SHP77 (cell line): ENCODE results near the gene AKAP13.

Experiments used
- DNase-seq, 2 experiments: peaks; one replicate each; lab custom pipeline; 2025; lab: John Stamatoyannopoulos, UW

AKAP13 gene

DNA sequence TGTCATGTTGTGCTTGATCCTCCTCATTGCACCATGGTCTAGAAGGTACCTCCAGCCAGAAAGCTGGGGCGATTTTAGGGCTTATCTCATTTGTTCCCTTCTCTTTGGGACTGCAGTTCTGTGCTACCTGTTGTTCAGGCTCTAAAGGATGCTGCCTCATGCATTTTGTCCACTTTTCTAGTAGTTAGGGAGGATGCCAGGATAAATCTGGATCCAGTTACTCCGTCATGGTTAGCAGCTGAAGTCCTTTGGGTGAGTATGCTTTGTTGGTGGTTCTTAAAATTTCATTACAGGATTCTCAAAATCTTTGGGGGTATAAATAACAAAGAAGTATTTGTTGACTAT, 8.9 kb downstream of the AKAP13 start:
- DNase-seq, result no peak

DNA sequence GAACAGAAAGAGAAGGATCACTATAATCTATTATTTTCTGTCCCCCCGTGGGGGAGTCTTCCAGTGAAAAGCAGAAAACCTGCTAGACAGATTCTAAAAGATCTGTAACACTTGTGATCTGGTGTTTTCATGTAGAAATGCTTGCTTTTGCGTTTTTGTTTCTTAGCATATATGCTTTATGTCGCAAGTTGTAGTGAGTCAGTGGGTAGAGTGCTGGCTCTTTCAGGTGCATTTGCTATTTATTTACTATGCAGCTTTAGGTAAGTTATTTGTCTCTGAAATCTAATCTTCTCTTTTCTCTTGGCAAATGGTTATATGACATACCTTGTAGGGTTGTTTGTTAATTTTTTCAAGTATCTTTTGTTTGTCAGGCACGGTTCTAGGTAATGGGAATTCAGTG, 9.4 kb downstream of the AKAP13 start:
- no peak for DNase-seq

DNA sequence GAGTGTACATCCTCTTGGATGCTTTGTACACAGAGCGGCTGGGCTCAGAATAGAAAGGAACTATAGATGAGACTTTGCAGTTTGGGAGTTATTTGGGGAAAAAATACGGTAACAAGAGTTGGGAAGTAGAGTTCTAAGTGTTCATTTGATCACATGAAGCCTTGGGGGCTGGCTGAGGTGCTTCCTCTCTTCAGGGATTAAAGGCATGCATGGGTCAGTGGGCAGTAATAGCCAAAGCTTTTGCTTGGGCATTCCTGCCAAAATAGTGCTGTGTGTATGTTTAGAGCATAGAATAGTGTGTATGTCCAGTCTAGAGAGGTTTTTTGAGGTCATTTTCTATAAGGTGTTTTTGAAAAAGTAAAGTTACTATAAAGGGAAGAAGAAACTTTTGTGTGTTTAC, 12.8 kb downstream of the AKAP13 start:
- no peak for DNase-seq

DNA sequence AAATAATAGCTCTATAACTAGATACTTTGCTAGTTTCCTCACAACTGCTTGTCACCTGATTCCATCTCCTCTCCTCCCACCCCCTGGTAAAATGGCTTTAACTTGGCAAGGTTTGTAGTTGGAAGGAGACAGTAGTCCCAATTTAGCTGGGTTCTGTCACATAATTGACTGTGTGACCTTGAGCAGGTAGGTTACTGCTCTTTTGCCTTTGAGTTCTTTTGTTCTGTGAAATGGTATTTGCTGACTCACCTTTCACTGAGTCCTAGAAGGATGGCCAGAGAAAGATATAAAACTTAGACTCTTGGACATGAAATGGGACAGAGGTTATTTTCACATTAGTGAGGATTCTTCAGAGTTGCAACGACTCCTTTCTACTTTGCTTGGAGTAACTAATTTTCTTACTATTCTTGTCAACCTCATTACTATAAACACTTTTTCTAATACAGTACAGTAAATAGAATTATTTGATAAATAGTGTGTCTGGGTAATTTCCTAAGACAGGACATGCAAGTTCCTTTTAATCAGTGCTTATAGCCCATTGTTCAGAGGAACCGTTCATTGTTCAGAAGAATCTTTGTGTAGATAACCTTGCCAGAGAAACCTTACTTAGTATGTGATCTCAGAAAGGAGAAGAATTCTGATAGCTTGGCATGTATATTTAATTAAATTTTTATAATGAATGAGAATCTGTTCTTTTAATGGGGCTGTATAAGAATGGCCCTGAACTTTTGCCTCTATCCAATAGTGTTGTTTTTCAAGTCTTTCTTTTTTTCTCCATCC, 14.3 kb downstream of the AKAP13 start:
- no peak for DNase-seq

DNA sequence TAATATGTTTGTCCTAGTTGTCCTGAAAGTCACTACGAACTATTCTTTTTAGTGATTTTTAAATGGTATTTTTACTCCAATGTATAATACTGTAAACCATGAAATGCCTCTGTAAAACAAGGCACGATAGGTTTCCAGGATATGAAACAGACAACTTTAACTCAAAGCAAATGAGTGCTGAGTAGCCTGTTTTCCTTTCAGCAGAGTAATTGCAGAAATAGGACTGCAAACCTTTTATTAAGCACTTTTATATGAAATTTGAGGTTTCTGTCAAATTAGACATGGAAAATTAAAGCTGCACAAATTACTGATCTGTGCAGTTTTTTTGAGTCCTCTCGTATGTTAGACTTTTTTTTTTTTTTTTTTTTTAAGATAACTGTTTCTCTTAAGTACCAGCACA, 16.2 kb downstream of the AKAP13 start:
- DNase-seq, result no peak

DNA sequence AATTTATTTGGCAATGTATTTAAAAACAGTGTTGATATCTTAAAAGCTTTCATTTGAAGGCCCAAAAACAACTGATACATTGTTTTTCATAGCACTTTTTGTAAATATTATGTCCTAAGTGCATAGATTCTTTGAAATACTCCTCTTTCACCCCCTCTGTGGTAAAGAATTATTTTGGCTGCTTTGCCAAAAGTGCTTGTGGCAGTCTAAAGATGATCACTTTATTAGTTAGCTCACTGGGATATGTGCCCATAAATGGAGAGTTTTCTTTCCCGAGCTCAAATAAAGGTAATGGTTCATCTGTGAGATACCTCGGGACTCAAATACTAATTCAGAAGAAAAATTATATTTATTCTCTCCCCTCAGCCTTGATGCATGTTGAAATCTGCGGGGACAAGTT, 16.7 kb downstream of the AKAP13 start:
- no peak for DNase-seq

DNA sequence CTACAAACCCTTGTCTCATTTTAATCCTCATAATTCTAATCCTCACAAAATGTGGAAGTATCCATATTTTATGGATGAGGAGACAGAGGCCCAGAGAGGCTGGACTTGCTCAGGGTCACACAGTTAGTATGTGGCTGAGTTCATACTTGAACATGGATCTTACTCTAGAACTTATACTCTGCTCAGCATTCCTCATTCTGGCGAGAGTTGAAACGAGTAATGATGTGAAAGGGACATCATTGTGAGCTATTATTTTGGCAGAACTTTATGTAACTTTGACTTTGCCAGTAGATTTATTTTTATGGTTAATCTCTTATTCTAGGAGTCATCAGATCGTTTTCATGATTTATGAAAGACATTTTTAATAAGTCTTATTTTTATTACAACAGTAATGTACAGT, 17.5 kb downstream of the AKAP13 start:
- no peak for DNase-seq

DNA sequence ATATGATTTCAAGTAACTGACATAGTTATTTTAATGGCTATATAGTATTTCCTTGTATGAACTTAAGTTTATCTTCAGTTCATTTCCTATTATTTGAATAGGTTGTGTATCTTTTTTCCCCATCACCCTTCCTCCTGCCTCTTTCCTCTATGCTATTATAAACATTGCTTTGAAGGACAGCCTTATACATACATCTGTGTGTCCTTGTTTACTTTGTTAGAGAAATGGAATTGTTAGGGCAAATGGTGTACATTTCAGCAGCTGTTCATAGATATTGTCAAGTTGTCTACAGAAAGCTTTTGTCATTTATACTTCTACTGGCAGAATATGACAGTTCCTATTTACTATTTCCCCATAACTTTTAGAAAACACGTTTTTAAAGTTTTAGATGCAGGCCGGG, 18.4 kb downstream of the AKAP13 start:
- no peak for DNase-seq

DNA sequence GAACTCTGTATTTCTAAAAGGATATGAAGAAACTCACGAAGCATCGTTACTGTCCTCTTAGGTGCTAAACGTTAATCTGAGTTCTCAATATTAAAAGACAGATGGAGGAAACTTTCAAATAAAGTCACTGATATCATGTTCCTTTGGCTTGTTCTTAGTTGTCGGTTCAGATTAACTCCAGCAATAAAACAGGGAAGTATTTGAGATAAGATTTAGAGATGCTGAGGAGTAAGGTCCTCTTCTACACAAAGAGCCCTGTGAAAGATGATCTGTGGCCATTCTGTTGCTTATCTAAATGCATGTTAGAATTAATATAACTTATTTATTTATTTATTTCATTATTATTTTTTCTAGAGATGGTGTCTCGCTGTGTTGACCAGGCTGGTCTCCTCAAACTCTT, 19.2 kb downstream of the AKAP13 start:
- DNase-seq, result no peak

DNA sequence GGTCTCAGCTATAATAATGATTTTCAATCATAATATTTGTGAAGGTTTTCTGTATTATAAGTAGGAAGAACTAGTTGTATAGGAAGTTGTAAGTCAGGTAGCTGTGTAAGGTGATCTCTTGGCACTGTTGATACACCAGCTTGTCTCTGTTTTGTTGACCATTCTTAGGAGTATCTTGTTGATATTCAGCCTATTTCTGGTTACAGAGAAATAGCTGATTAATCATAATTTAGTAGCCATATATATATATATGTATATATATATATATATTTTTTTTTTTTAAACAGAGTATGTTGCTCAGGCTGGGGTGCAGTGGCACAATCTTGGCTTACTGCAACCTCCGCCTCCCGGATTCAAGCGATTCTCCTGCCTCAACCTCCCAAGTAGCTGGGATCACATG, 20.2 kb downstream of the AKAP13 start:
- DNase-seq, result no peak

DNA sequence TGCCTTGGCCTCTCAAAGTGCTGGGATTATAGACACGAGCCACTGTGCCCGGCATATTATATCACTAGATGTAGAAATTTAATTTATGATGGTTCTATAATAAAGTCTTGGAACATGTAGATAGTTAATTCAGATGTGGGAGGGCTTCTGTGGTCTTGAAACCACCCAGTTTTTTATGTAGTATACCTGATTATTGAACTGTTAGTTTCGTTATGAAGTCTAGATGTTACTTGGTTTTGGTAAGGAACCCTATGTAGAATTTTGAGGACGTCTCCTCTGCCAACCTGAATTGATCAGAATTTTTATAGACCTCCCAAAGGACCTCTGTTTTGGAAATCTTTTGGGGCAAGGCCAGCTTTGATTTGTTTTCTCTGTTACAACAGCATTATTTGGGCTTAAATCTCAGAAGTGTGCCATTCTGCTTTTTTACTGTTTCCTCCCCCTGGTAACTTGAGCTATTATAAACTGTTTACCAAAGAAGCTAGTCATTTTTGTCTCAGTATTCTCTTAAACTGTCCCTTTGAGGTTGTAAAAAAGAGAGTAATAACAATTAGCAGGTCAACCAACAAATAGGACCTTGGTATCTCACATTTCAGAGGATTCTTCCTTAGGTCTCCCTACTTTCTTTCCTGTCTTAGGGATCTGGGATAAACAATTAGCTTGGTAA, 20.8 kb downstream of the AKAP13 start:
- DNase-seq, result no peak

DNA sequence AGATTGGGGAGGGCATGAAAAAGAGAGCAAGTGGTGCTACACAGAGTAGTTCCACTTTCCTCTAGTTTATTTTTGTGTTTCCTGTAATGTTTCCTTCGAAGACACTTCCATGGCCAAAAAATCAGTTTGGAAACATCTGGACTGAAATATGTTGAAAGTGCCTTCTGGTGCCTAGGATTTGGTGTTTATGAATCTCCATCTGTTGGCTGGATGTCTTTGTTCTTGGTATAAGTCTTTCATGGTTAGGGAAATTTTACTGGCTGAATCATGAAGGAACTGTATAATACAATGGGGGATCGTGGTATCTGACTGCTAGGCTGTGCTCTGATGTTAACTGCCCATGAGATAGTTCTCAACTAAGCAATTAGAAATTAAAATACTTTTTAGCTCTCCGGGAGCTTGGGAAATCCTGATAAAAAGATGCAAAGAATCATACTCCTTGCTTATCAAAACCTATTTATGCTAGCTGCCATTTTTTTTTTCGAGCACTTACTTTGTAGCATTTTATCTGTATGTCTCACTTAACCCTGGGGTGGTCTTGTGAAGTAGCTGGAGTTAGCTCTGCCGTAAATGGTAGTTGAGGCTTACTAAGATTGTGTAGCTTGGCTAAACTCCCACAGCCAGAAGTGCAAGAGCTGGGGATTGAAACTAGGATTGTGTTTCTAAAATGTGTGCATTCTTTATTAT, 21.9 kb downstream of the AKAP13 start:
- no peak for DNase-seq

DNA sequence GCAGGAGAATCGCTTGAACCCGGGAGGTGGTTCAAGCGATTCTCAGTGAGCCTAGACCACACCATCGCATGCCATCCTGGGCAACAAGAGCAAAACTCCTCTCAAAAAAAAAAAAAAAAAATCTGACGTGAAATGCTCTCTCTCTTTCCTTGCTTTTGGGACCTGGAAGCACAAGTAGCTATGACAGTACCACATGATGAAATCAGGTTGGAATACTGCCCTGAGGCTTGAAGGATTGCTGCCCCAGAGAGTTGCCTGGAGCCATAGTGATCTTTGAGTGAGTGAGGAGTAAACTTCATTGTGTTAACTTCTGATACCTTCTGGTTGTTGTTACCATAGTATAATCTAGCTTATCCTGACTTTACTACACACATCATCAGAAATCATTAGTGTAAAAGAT, 23.3 kb downstream of the AKAP13 start:
- no peak for DNase-seq

DNA sequence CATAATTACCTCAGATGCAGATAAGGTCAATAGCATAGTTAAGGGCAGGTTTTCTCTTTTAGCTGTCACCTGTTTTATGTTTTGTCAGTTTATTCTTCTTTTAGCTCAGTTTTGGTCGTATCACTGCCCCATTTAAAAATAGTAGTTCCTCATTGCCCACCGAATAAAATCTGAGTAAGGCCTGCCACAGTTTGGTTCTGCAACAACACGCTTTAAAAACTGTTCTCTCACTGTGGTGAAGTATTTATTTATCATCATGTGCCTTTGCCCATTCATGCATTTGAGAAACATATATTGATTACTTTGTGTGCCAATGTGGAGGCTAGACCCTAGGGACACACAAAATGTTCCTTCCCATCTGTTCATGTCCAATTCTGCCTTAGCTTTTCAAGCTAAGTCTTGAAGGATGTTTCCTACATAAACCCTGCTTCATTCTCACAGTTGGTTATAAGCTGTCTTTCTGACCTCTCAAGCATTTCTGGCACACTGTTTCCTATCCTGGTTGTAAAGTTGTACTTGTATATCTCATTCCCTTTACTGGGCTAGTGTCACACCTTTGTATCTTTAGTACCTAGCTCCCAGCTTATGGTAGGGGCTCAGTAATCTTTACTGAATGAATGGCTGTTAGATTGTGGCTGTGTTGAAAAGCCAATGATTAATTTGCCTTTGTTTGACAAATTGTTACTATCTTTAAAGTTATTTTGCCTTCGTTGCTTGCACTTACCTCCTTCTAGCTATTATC, 23.9 kb downstream of the AKAP13 start:
- DNase-seq, result no peak

DNA sequence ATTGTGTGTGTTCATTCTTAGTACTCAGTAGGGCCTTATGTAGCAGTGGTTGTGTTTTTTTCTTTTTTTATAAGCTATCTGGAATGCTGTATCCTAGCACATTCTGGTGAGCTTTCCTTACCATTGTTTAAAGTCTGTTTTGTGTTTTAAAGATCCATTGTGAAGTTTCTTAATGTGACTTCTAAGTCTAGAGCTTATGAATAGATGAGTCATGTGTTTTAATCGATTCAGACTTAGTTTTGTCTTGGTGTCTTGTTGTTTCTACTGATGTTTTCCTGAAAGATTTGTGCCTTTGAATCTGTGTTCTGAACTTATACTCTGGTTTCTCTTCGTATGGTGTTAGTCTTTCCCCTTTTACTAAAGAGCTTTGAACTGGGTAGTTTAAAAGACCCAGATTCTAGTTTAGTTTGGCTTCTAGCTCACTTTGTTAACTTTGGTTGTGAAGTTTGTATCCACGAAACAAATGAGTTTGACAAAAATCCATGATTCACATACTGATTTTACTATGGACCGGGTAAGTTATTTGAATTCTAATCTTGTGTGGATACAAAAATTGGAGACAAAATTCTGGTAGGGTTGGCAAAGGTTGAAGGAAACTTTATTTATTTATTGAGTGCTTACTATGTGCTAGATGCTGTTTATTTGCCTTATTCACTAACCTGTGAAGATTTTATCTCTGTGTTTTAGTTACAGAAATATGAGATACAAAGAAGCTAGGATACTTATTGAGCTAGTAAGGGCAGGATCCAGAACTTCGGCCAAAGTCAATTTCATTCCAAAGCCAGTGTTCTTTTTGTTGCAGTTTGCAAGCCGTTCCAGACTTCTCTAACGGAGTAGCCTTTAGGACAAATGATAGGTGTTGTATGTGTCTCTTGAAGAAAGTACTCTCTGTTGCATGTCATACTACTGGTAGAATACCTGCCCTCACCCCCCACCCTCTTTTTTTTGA, 24.8 kb downstream of the AKAP13 start:
- DNase-seq, result no peak

DNA sequence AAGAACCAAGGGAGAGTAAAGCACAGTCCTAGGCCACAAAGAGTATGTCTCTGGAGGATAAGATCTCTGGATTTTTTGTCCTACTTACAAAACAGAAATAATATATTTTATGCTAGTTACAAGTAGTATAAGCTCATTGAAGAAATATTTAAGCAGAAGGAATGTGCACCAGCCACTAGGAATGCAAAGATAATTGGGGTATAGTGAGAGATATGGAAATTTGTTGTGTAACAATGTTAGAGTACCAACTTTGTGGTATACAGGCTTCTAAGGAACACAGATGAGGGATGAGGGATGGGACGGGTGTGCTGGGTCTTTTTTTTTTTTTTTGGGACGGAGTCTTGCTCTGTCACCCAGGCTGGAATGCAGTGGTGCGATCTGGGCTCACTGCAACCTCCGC, 26.5 kb downstream of the AKAP13 start:
- no peak for DNase-seq

DNA sequence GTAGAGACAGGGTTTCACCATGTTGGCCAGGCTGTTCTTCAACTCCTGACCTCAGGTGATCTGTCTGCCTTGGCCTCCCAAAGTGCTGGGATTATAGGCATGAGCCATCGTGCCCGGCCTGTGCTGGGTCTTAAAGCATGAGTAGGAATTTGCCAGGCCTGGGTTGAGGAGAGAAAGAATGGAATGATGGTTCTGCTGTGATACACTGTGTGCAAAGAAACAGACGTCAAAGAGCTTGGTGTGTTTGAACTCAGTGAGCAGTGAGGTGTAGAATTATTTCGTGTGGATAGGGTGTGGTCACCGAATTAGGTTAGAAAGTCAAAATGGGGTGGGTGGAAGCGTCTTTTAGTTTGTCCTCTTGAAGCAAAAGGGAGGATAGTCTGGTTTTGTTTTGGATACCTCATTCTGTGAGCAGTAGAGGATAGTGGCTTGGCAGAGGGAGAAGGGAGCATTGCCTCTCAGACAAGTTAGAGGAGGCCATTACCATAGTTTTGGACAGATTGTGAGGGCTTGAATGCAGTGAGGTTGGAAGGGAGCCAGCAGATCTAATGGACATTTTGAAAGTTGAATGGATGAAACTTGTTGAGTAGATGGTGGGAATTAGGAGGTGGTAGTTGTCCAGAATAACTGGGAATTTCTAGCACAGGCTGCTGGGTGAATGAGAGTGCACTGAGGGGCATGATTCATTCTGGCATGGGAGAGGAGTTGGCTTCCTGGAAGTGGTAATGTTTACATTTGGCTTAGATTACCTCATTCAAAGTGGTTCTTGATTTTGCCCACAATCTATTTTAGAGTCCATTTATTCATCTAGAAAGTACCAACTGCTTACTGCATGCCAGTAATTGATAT, 27.2 kb downstream of the AKAP13 start:
- DNase-seq, result peak; percentile 40 to 51

DNA sequence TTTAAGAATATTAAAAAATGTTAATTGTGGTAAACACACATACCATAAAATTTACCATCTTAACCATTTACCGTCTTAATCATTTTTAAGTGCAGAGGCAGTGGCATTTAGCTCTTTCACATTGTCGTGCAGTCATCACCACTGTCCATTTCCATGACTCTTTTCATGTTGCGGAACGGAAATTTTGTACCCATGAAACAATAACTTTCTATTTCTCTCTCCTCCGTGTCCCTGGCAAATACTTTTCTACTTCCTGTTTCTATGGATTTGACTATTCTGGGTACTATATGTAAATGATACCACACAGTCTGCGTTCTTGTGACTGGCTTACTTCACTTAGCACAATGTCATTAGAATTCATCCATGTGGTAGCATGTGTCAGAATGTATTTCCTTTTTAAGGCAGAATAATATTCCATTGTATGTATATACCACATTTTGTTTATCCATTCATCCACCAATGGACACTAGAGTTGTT, 27.9 kb downstream of the AKAP13 start:
- no peak for DNase-seq

DNA sequence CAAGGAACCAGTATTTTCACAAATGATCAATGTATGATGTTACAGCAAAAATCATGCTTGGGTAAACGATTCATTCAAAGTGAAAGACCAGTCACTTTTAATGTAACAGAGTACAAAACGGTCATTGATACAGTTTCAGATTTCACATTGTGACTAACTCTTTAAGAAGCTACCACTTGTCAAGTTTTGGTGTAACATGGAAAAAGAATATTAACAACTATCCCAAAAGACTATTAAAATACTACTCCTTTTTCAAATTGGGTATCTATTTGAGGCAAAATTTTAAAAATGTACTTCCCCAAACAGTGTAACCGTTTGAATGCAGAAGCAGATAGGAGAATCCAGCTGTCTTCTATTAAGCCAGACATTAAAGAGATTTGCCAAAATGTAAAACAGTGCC, 31.7 kb downstream of the AKAP13 start:
- DNase-seq, result no peak
